Hepatocyte (in vitro differentiated cells): ENCODE measurements around the gene FZD8.

Source experiments
- EZH2phosphoT487 ChIP-seq: fragments of 200-600 bp; sonication (generic); IDR thresholded peaks from one replicate; pipeline ENCODE4 v1.6.1; 2018; ENCODE audit warnings: antibody characterized with exemption, mild to moderate bottlenecking, low read depth, moderate library complexity; ENCODE audit not compliant: unreplicated experiment, severe bottlenecking
- TF ChIP-seq, protein P1 (sequence below): fragments of 200-600 bp; sonication (generic); IDR thresholded peaks from 2 replicates; pipeline ENCODE4 v1.5.1; 2016; ENCODE audit warnings: antibody characterized with exemption, mild to moderate bottlenecking; ENCODE audit not compliant: poor library complexity

DNA sequence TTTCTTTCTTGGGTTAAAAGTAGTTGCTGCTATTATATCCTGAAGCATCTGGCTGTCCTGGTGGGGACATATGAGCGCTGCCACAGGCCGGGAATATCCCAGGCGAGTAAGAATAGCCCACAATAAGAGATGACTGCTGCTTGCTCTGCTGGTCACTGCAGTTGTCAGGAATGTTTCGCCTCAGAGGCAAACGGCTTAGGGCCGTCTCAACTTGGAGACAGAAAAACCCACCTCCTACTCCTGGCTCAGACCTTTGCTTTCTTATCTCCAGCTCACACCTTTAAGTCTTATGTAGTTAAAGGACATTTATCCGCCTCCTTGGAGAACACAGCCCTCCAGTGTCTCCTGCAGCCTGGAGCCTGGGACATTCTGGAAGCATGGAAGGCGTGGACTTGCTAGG lies 36.9 kb downstream of the FZD8 start, which contains the start of gene GJD4:
- TF ChIP-seq, protein P1, sequence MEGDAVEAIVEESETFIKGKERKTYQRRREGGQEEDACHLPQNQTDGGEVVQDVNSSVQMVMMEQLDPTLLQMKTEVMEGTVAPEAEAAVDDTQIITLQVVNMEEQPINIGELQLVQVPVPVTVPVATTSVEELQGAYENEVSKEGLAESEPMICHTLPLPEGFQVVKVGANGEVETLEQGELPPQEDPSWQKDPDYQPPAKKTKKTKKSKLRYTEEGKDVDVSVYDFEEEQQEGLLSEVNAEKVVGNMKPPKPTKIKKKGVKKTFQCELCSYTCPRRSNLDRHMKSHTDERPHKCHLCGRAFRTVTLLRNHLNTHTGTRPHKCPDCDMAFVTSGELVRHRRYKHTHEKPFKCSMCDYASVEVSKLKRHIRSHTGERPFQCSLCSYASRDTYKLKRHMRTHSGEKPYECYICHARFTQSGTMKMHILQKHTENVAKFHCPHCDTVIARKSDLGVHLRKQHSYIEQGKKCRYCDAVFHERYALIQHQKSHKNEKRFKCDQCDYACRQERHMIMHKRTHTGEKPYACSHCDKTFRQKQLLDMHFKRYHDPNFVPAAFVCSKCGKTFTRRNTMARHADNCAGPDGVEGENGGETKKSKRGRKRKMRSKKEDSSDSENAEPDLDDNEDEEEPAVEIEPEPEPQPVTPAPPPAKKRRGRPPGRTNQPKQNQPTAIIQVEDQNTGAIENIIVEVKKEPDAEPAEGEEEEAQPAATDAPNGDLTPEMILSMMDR, result no peak
- no peak for TF ChIP-seq EZH2phosphoT487
